HUES6 (cell line): Measurements from ENCODE around the gene RIPOR2.

Experiments
- H3K27ac ChIP-seq: 2 replicates; pipeline ENCODE4 v1.7.0; 2013; ENCODE audit warnings: low read depth, mild to moderate bottlenecking, low read length, inconsistent platforms
- H3K27me3 ChIP-seq: 2 replicates; pipeline ENCODE4 v1.6.1; 2013; ENCODE audit warnings: low read length; ENCODE audit not compliant: control insufficient read depth, insufficient read depth
- H3K36me3 ChIP-seq: 2 replicates; pipeline ENCODE4 v1.6.1; 2013; ENCODE audit warnings: low read length; ENCODE audit not compliant: control insufficient read depth, insufficient read depth
- H3K4me1 ChIP-seq: 2 replicates; pipeline ENCODE4 v1.6.1; 2013; ENCODE audit warnings: low read length; ENCODE audit not compliant: control insufficient read depth, insufficient read depth
- H3K4me3 ChIP-seq: 2 replicates; pipeline ENCODE4 v1.5.1; 2013; ENCODE audit warnings: low read depth, low read length
- H3K9ac ChIP-seq: one replicate; pipeline ENCODE4 v1.6.1; 2013; ENCODE audit warnings: mild to moderate bottlenecking, low read length
- H3K9me3 ChIP-seq: 2 replicates; pipeline ENCODE4 v1.6.1; 2013; ENCODE audit warnings: low read depth, low read length; ENCODE audit not compliant: control insufficient read depth, insufficient read depth

Gene RIPOR2

GRCh38 chr6:24824142-24824938 is 111.4 kb downstream of the RIPOR2 start:
- Histone ChIP-seq H3K4me1 (peaks cover 7% of the 10 kb centered on the region; the same call in 1 of the 2 replicates), H3K9me3 (no peaks in the 10 kb centered on the region), H3K4me3 (no peak overlapping the region), H3K27me3 (no peaks in the 10 kb centered on the region), H3K27ac (no peak overlapping the region), H3K9ac (no peak overlapping the region), H3K36me3 (no peaks in the 10 kb centered on the region)

GRCh38 chr6:24823185-24823584 is 112.6 kb downstream of the RIPOR2 start:
- Histone ChIP-seq H3K4me3 (no peak overlapping the region), H3K27ac (no peak overlapping the region), H3K4me1 (peaks cover 12% of the 10 kb centered on the region), H3K36me3 (no peaks in the 10 kb centered on the region), H3K9me3 (no peaks in the 10 kb centered on the region), H3K27me3 (no peaks in the 10 kb centered on the region), H3K9ac (no peak overlapping the region)

GRCh38 chr6:24822696-24823095 is 113.1 kb downstream of the RIPOR2 start:
- no peaks in the 10 kb centered on the region for H3K27me3 ChIP-seq
- H3K9me3 ChIP-seq = 0 out of 2 replicates have a peak, but pooled peaks cover 2% of the 10 kb centered on the region
- H3K4me1 ChIP-seq = peaks cover 16% of the 10 kb centered on the region
- H3K4me3 ChIP-seq = no peak overlapping the region
- no peak overlapping the region for H3K27ac ChIP-seq
- H3K36me3 ChIP-seq = no peaks in the 10 kb centered on the region
- no peak overlapping the region for H3K9ac ChIP-seq

GRCh38 chr6:24821860-24822444 is 113.8 kb downstream of the RIPOR2 start:
- Histone ChIP-seq H3K27me3 (no peaks in the 10 kb centered on the region), H3K27ac (no peak overlapping the region), H3K4me1 (peaks cover 12% of the 10 kb centered on the region), H3K4me3 (no peak overlapping the region), H3K36me3 (no peaks in the 10 kb centered on the region), H3K9ac (no peak overlapping the region), H3K9me3 (0 out of 2 replicates have a peak, but pooled peaks cover 3% of the 10 kb centered on the region)

- H3K27ac ChIP-seq = no peak overlapping the region
- no peak overlapping the region for H3K9ac ChIP-seq
- H3K4me1 ChIP-seq = peaks cover 12% of the 10 kb centered on the region
- no peaks in the 10 kb centered on the region for H3K27me3 ChIP-seq
- H3K36me3 ChIP-seq = no peaks in the 10 kb centered on the region
- H3K4me3 ChIP-seq = no peak overlapping the region
- H3K9me3 ChIP-seq = 0 out of 2 replicates have a peak, but pooled peaks cover 3% of the 10 kb centered on the region
These were observed 117.4 kb downstream of the RIPOR2 start for GRCh38 chr6:24818346-24818745.

GRCh38 chr6:24809728-24810127 is 126.0 kb downstream of the RIPOR2 start:
- no peaks in the 10 kb centered on the region for H3K9me3 ChIP-seq
- no peak overlapping the region for H3K27ac ChIP-seq

GRCh38 chr6:24807584-24807983 is 128.2 kb downstream of the RIPOR2 start:
- Histone ChIP-seq H3K9me3 (no peaks in the 10 kb centered on the region), H3K27me3 (no peaks in the 10 kb centered on the region), H3K36me3 (no peaks in the 10 kb centered on the region), H3K27ac (no peak overlapping the region), H3K4me3 (no peak overlapping the region), H3K4me1 (peaks cover 6% of the 10 kb centered on the region; the same call in 1 of the 2 replicates), H3K9ac (no peak overlapping the region)

More at GRCh38 chr6:24809728-24810127, 126.0 kb downstream of the RIPOR2 start:
- Histone ChIP-seq H3K36me3 (no peaks in the 10 kb centered on the region), H3K4me3 (no peak overlapping the region), H3K9ac (no peak overlapping the region), H3K4me1 (no peaks in the 10 kb centered on the region), H3K27me3 (no peaks in the 10 kb centered on the region)

- Histone ChIP-seq H3K9ac (no peak overlapping the region), H3K4me3 (no peak overlapping the region), H3K27ac (no peak overlapping the region)
These were observed 133.3 kb downstream of the RIPOR2 start for GRCh38 chr6:24802271-24803059.

GRCh38 chr6:24799541-24799915 is 136.2 kb downstream of the RIPOR2 start:
- Histone ChIP-seq H3K27me3 (no peaks in the 10 kb centered on the region), H3K27ac (no peak overlapping the region), H3K4me1 (peaks cover 16% of the 10 kb centered on the region), H3K4me3 (no peak overlapping the region), H3K9me3 (no peaks in the 10 kb centered on the region), H3K9ac (no peak overlapping the region), H3K36me3 (no peaks in the 10 kb centered on the region)

More at GRCh38 chr6:24802271-24803059, 133.3 kb downstream of the RIPOR2 start:
- Histone ChIP-seq H3K9me3 (no peaks in the 10 kb centered on the region), H3K36me3 (no peaks in the 10 kb centered on the region), H3K4me1 (peaks cover 13% of the 10 kb centered on the region), H3K27me3 (no peaks in the 10 kb centered on the region)

- no peaks in the 10 kb centered on the region for H3K27me3 ChIP-seq
- no peaks in the 10 kb centered on the region for H3K9me3 ChIP-seq
- H3K9ac ChIP-seq = no peak within 1 kb of the TSS
- no peaks in the 10 kb centered on the region for H3K36me3 ChIP-seq
- no peak within 1 kb of the TSS for H3K4me3 ChIP-seq
- H3K4me1 ChIP-seq = peaks cover 16% of the 10 kb centered on the region
- no peak within 1 kb of the TSS for H3K27ac ChIP-seq
These were observed 136.8 kb downstream of the RIPOR2 start, which contains the start of gene ARMH2 for GRCh38 chr6:24798740-24799540. ARMH2 (minus strand) TSS chr6:24798917; CDS start chr6:24798857, 60 bp downstream.
